IPS DF 6.9 (cell line): ENCODE results near the gene MOSPD3.

Source experiments
- DNase-seq: peaks from one replicate; pipeline ENCODE4 v3.0.0-alpha.2; 2013; ENCODE audit warnings: low read depth, low spot score
- H3K27ac ChIP-seq: one replicate; pipeline ENCODE4 v1.5.1; 2013; ENCODE audit warnings: low read length, control low read depth
- H3K27me3 ChIP-seq: 2 replicates; pipeline ENCODE4 v1.6.1; 2013; ENCODE audit warnings: mild to moderate bottlenecking, low read length; ENCODE audit not compliant: control insufficient read depth, insufficient read depth
- H3K36me3 ChIP-seq: 2 replicates; pipeline ENCODE4 v1.6.1; 2013; ENCODE audit warnings: low read length; ENCODE audit not compliant: control insufficient read depth, insufficient read depth
- H3K4me1 ChIP-seq: 2 replicates; pipeline ENCODE4 v1.6.1; 2013; ENCODE audit warnings: low read length; ENCODE audit not compliant: control insufficient read depth, insufficient read depth
- H3K4me3 ChIP-seq: 2 replicates; pipeline ENCODE4 v1.5.1; 2013; ENCODE audit warnings: mild to moderate bottlenecking, low read length
- H3K9me3 ChIP-seq: 2 replicates; pipeline ENCODE4 v1.6.1; 2013; ENCODE audit warnings: low read length, inconsistent platforms; ENCODE audit not compliant: control insufficient read depth, insufficient read depth
- WGBS: extraction: QIAGEN DNeasy Blood & Tissue Kit; methylation state at CpG from one replicate; pipeline ENCODE4 v1.1.7; 2013; ENCODE audit warnings: mixed read lengths, missing lambda C conversion rate; ENCODE audit not compliant: insufficient read length, insufficient coverage; 5-methylcytosine and 5-hydroxymethylcytosine counted together

MOSPD3 gene

GRCh38 chr7:100626530-100627237 is 14.3 kb downstream of the MOSPD3 start:
- Histone ChIP-seq H3K4me1 (peaks cover 2% of the 10 kb centered on the region), H3K27ac (no peak overlapping the region), H3K27me3 (no peaks in the 10 kb centered on the region; the same call in 1 of the 2 replicates), H3K9me3 (no peaks in the 10 kb centered on the region), H3K4me3 (peak overlapping the region; percentile 14; the same call in 1 of the 2 replicates), H3K36me3 (no peaks in the 10 kb centered on the region)
- no peak for DNase-seq
- no CpG with 5 or more reads among the region's 37 CpGs for WGBS

DNA sequence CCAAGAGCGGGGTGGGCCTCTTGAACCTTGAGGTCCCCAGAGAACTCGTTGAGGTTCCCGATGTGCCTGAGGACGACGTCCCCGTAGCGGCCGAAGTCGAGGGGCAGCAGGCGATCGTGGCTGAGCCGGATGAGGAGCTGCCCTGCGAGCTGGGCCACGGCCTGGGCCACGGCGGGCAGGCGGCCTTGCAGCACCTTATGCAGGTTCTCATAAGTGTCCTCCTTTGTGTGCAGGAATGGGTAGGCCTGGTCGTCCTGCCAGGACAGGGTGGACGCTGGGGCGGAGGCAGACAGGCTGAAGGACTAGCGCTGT is 14.9 kb downstream of the MOSPD3 start:
- Histone ChIP-seq H3K9me3 (no peaks in the 10 kb centered on the region), H3K4me3 (no peak overlapping the region), H3K4me1 (peaks cover 2% of the 10 kb centered on the region), H3K27ac (no peak overlapping the region), H3K36me3 (no peaks in the 10 kb centered on the region), H3K27me3 (no peaks in the 10 kb centered on the region; the same call in 1 of the 2 replicates)
- WGBS: no CpG with 5 or more reads among the region's 21 CpGs
- no peak for DNase-seq

GRCh38 chr7:100629117-100629716 is 16.9 kb downstream of the MOSPD3 start:
- Histone ChIP-seq H3K4me3 (no peak overlapping the region), H3K9me3 (no peaks in the 10 kb centered on the region), H3K36me3 (no peaks in the 10 kb centered on the region), H3K27me3 (no peaks in the 10 kb centered on the region; the same call in 1 of the 2 replicates), H3K27ac (no peak overlapping the region), H3K4me1 (peaks cover 4% of the 10 kb centered on the region)
- WGBS: no CpG with 5 or more reads among the region's 11 CpGs
- DNase-seq: no peak

DNA sequence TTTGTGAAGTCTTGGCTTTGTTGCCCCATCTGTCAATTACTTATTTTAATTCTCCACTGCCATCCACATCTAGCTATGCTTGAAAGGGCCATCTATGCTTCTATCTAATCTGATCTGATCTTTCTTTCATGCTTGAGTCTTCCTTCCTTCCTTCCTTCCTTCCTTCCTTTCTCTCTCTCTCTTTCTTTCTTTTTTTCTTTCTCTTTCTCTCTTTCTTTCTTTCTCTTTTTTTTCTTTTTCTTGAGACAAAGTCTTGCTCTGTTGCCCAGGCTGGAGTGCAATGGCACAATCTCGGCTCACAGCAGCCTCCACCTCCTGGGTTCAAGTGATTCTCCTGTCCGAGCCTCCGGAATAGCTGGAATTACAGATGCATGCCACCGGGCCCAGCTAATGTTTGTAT is 17.7 kb downstream of the MOSPD3 start:
- H3K27me3 ChIP-seq: no peaks in the 10 kb centered on the region; the same call in 1 of the 2 replicates
- H3K9me3 ChIP-seq: no peaks in the 10 kb centered on the region
- no CpG with 5 or more reads among the region's 4 CpGs for WGBS
- H3K36me3 ChIP-seq: no peaks in the 10 kb centered on the region
- no peak overlapping the region for H3K4me3 ChIP-seq
- H3K27ac ChIP-seq: no peak overlapping the region
- H3K4me1 ChIP-seq: peaks cover 4% of the 10 kb centered on the region
- DNase-seq: no peak

DNA sequence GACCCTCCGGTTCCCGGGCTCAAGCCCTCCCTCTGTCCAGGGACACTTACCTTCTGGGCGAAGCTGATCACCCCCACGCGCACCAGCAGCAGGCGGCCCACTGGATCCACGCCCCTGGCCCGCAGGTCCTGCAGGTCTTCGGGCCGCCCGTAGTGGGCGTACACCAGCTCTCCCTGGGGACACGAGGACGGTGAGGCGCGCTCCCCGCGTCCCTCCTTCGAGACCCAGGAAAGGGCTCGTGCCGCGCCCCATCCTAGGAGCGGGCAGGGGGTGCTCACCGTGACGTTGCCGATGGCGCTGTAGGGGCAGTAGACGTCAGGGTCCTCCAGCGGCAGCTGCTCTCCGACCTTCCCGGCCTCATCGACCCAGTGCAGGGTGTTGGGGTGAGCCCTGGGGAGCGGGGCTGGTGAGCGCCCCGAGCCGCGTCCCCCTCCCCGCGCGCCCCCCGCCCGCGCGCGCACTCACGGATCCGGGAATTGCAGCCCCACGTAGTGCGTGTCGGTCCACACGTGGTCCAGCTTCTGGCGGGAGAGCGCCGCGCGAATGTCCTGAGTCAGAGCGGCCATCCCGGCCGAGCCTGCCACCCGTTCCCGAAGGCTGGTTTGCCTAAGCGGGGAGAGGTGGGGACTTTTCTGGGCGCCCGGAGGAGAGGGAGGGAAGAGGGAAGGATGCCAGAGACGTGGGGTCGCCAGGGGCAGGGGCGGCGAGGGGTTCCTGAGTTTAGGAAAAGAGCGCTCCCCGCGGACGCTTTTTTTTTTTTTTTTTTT is 20.8 kb downstream of the MOSPD3 start:
- no peak overlapping the region for H3K27ac ChIP-seq
- DNase-seq: no peak
- H3K9me3 ChIP-seq: no peaks in the 10 kb centered on the region
- peak overlapping the region; percentile 65; the same call in 1 of the 2 replicates for H3K4me3 ChIP-seq
- no CpG with 5 or more reads among the region's 72 CpGs for WGBS
- no peaks in the 10 kb centered on the region; the same call in 1 of the 2 replicates for H3K27me3 ChIP-seq
- peaks cover 1% of the 10 kb centered on the region; the same call in 1 of the 2 replicates for H3K4me1 ChIP-seq
- no peaks in the 10 kb centered on the region for H3K36me3 ChIP-seq

DNA sequence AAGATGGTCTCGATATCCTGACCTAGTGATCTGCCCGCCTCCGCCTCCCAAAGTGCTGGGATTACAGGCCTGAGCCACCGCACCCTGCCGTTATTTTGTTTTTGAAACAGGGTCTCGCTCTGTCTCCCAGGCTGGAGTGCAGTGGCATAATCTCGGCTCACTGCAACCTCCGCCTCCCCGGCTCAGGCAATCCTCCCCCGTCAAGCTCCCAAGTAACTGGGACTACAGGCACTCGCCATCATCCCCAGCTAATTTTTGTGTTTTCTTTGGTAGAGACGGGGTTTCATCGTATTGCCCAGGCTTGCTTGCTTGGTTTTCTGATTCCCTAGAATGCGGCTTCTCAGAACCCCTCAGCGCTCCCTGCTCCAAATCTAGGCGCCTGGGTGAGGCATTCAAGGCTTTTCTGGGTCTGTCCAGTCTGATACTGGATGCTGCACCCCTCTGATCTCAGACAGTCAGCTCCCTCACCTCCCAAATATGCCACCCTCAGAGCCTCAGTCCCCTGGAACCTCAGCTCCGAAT is 27.7 kb downstream of the MOSPD3 start:
- Histone ChIP-seq H3K36me3 (no peaks in the 10 kb centered on the region), H3K4me1 (peaks cover 5% of the 10 kb centered on the region), H3K4me3 (no peak overlapping the region), H3K27me3 (no peaks in the 10 kb centered on the region), H3K9me3 (no peaks in the 10 kb centered on the region), H3K27ac (no peak overlapping the region)
- no peak for DNase-seq
- no CpG with 5 or more reads among the region's 17 CpGs for WGBS

GRCh38 chr7:100640517-100641440 is 28.4 kb downstream of the MOSPD3 start:
- WGBS: no CpG with 5 or more reads among the region's 24 CpGs
- no peaks in the 10 kb centered on the region for H3K9me3 ChIP-seq
- H3K27ac ChIP-seq: no peak overlapping the region
- H3K4me1 ChIP-seq: peaks cover 5% of the 10 kb centered on the region
- DNase-seq: no peak
- H3K27me3 ChIP-seq: no peaks in the 10 kb centered on the region
- H3K4me3 ChIP-seq: no peak overlapping the region
- H3K36me3 ChIP-seq: no peaks in the 10 kb centered on the region

DNA sequence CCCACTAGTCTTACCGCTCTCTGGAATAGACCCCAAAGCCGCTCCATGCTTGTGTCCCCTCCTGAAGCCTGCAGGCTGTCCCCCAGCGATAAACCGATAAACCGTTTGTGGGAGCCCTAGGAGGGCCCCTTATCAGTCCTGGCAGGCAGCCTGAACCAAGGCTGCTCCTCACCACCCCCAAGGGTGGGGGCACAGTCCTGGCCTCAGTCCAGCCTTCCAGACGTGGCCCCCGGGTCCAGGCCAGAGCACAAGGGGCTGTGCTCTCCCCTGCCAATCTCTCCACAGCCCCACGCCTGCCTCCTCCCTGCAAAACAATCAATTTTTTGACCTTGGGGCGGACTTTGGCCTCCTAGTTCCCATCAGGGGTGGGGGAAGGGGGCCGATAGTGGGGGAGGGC is 29.1 kb downstream of the MOSPD3 start, which contains the start of gene TFR2:
Gene TFR2 (minus strand): TSS at position 90 of the 397 bp plus-strand sequence. CDS start 43 bp downstream, at position 47.
- WGBS: no CpG with 5 or more reads among the region's 10 CpGs
- peaks cover 5% of the 10 kb centered on the region for H3K4me1 ChIP-seq
- H3K36me3 ChIP-seq: no peaks in the 10 kb centered on the region
- no peaks in the 10 kb centered on the region for H3K9me3 ChIP-seq
- no peaks in the 10 kb centered on the region for H3K27me3 ChIP-seq
- H3K27ac ChIP-seq: no peak within 1 kb of the TSS
- no peak for DNase-seq
- H3K4me3 ChIP-seq: no peak within 1 kb of the TSS

DNA sequence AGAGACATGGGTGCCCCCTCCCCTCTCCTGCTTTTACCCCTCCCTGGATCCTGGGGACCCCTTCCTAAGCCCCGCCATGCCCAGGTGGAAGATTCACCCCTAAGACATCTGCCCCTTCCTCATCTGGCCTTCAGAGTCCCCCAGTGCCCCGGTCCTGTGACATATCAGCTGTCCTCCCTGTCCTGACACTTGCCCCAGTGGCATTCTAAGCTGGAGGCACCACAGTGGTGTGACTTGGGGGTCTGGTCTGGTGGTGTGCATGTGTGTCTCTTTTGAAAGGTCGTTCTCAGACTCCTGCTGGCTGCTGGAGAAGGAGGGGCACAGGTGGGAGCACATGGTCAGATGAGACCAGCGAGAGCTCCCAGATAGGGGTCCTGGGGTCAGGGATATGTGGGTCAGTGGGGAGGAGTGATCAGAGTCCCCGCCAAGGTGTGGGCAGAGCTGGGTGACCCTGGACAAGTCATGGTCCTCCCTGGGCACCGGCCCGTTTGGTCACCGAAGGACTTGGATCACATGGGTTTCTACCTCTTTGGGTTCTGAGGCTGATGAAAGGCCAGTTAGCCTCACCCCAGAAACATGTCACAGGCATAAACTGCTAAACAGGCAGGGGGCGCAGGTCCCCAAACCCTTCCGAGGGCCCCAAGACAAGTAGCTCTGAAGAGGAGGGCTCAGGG is 29.7 kb downstream of the MOSPD3 start:
- Histone ChIP-seq H3K9me3 (no peaks in the 10 kb centered on the region), H3K4me3 (no peak overlapping the region), H3K4me1 (peaks cover 5% of the 10 kb centered on the region), H3K36me3 (no peaks in the 10 kb centered on the region), H3K27ac (no peak overlapping the region), H3K27me3 (no peaks in the 10 kb centered on the region)
- WGBS: no CpG with 5 or more reads among the region's 10 CpGs
- no peak for DNase-seq
